Measurements from ENCODE around the gene NRDE2. TPM values are rescaled to one million over a fixed set of nuclear protein-coding genes. Genes with fewer than 3 reads are reported as not detected.

The NRDE2 gene
- total RNA-seq, 1 experiment from 2014 or later: 19.2 TPM

GRCh38 chr14:90356925-90357324 is 25.2 kb upstream of the NRDE2 start:
- BruUV-seq (replicated peaks): no TSS peak
- intact Hi-C loops (cut with micrococcal nuclease; ENCODE audit: unreplicated experiment): no loop called here
- Mint-ChIP-seq H3K36me3 (ENCODE audit: insufficient read depth, unreplicated experiment) (no peaks in the 10 kb centered on the region), H3K4me3 (ENCODE audit: low read depth, unreplicated experiment) (no peak overlapping the region), H3K4me1 (ENCODE audit: low read depth, unreplicated experiment) (no peaks in the 10 kb centered on the region), H3K27ac (ENCODE audit: unreplicated experiment) (no peak overlapping the region), H3K27me3 (ENCODE audit: unreplicated experiment) (no peaks in the 10 kb centered on the region), H3K9me3 (ENCODE audit: low read depth, unreplicated experiment) (no peaks in the 10 kb centered on the region)
- no peak for DNase-seq
- no peak for TF ChIP-seq CTCF (IDR thresholded peaks at IDR 0.05; ENCODE audit: unreplicated experiment)
- CTCF ChIA-PET: no interaction called here

- Mint-ChIP-seq H3K36me3 (ENCODE audit: insufficient read depth, unreplicated experiment) (no peaks in the 10 kb centered on the region), H3K27ac (ENCODE audit: unreplicated experiment) (no peak overlapping the region), H3K4me3 (ENCODE audit: low read depth, unreplicated experiment) (no peak overlapping the region), H3K9me3 (ENCODE audit: low read depth, unreplicated experiment) (no peaks in the 10 kb centered on the region), H3K4me1 (ENCODE audit: low read depth, unreplicated experiment) (no peaks in the 10 kb centered on the region), H3K27me3 (ENCODE audit: unreplicated experiment) (no peaks in the 10 kb centered on the region)
- BruUV-seq (replicated peaks): no TSS peak
- TF ChIP-seq CTCF (IDR thresholded peaks at IDR 0.05; ENCODE audit: unreplicated experiment): no peak
- intact Hi-C loops (cut with micrococcal nuclease; ENCODE audit: unreplicated experiment): no loop called here
- CTCF ChIA-PET: no interaction called here
- DNase-seq: no peak
Observed at GRCh38 chr14:90355540-90356518, 24.1 kb upstream of the NRDE2 start.

GRCh38 chr14:90354551-90355298 is 23.0 kb upstream of the NRDE2 start:
- H3K36me3 Mint-ChIP-seq (ENCODE audit: insufficient read depth, unreplicated experiment): no peaks in the 10 kb centered on the region
- no peak for TF ChIP-seq CTCF (IDR thresholded peaks at IDR 0.05; ENCODE audit: unreplicated experiment)
- CTCF ChIA-PET: no interaction called here
- no peak overlapping the region for H3K4me3 Mint-ChIP-seq (ENCODE audit: low read depth, unreplicated experiment)
- BruUV-seq (replicated peaks): no TSS peak
- DNase-seq: no peak
- H3K9me3 Mint-ChIP-seq (ENCODE audit: low read depth, unreplicated experiment): no peaks in the 10 kb centered on the region
- intact Hi-C loops (cut with micrococcal nuclease; ENCODE audit: unreplicated experiment): no loop called here
- H3K27me3 Mint-ChIP-seq (ENCODE audit: unreplicated experiment): no peaks in the 10 kb centered on the region
- peaks cover 6% of the 10 kb centered on the region for H3K4me1 Mint-ChIP-seq (ENCODE audit: low read depth, unreplicated experiment)
- H3K27ac Mint-ChIP-seq (ENCODE audit: unreplicated experiment): no peak overlapping the region

GRCh38 chr14:90349739-90350138 is 18.0 kb upstream of the NRDE2 start:
- no peaks in the 10 kb centered on the region for H3K36me3 Mint-ChIP-seq (ENCODE audit: insufficient read depth, unreplicated experiment)
- no peak overlapping the region for H3K27ac Mint-ChIP-seq (ENCODE audit: unreplicated experiment)
- CTCF ChIA-PET: interaction anchor here (0.7 kb wide), 1 partner anchor 12 kb away, joined by 3 read pairs; no protein-coding TSS in a partner anchor
- no peaks in the 10 kb centered on the region for H3K27me3 Mint-ChIP-seq (ENCODE audit: unreplicated experiment)
- H3K4me1 Mint-ChIP-seq (ENCODE audit: low read depth, unreplicated experiment): peaks cover 9% of the 10 kb centered on the region
- no peaks in the 10 kb centered on the region for H3K9me3 Mint-ChIP-seq (ENCODE audit: low read depth, unreplicated experiment)
- no peak for TF ChIP-seq CTCF (IDR thresholded peaks at IDR 0.05; ENCODE audit: unreplicated experiment)
- no TSS peak for BruUV-seq (replicated peaks)
- DNase-seq: no peak
- intact Hi-C loops (cut with micrococcal nuclease; ENCODE audit: unreplicated experiment): no loop called here
- no peak overlapping the region for H3K4me3 Mint-ChIP-seq (ENCODE audit: low read depth, unreplicated experiment)

All from Calu3 (cell line).